NCI-H2196 treated with DMSO at 0.1 percent for 48 hours (cell line): ENCODE results near the gene VPS39.
A peak's percentile ranks its signal among the peaks of the same experiment; 100 is the strongest.
"Not testable (repeated sequence)": the region's sequence is repeated elsewhere in the genome, so short reads cannot be mapped to it uniquely, and the experiment has no call there.

Experiments used
- DNase-seq: peaks from one replicate; lab custom pipeline; 2025; ENCODE audit not compliant: unreplicated experiment; lab: John Stamatoyannopoulos, UW

The VPS39 gene

DNA sequence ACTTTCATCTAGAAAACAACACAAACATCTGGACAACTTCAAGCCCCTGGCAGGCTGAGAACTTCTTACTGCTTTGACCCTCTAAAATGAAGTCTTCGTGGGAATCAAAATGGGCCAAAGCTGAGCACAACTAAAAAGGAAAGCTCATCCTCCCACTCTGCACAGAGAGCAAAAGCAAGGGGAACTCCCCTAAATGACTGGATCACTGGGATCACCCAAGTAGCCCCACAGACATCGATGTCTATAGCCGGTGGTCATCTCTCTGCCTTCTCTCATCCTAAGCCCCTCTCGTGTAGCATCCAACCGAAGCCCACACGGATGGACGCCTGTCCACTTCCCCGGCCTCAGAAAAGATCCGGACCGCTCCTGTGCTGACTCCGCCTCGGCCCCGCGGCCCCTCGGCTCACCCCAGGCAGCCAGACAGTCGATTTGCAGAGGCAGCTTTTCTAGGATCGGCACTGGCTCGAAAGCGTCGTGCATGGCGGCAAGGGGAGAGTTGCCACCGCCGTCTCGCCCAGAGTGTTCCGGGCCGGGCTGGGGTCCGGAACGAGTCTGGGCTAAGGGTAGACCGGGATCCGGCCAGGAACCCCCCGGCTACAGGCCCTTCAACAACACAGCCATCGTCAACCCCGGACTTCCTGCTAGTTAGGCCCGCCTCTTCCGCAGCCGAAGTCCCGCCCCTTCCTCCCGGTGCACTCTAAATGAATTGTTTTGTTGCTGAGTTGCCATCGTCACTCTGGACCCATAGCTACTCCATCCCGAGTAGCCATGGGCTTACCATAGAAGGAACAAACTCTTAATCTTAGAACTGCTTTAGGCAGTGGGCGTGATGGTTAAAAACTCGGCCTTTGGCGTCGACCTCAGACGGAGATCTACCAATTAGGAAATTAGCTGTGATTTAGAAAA lies at the start of gene VPS39:
VPS39 (minus strand) TSS at position 631 of the 906 bp plus-strand sequence; CDS start at position 480, 151 bp downstream.
- peak; percentile 56 for DNase-seq

DNA sequence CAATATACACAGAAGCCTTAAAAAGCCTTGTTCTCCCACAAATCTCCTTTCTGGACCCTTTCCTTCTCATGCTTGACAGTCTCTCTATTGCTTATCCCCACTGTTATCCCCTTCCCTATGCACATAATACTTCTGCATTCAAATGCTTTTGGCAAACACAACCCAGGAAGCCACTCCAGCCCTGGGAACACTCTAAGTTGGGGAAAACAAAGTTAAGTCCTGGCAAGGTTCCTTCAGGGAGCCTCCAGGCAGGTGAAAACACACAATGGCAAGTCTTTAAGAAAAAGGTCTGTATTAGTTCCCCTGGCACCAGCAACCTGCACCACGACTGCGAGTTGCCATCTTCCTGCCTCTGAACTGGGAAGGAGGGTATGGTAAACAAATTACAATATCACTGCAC lies 45.2 kb upstream of the VPS39 start:
- DNase-seq: no peak

GRCh38 chr15:42240823-42241222 lies 32.7 kb upstream of the VPS39 start:
- no peak for DNase-seq

DNA sequence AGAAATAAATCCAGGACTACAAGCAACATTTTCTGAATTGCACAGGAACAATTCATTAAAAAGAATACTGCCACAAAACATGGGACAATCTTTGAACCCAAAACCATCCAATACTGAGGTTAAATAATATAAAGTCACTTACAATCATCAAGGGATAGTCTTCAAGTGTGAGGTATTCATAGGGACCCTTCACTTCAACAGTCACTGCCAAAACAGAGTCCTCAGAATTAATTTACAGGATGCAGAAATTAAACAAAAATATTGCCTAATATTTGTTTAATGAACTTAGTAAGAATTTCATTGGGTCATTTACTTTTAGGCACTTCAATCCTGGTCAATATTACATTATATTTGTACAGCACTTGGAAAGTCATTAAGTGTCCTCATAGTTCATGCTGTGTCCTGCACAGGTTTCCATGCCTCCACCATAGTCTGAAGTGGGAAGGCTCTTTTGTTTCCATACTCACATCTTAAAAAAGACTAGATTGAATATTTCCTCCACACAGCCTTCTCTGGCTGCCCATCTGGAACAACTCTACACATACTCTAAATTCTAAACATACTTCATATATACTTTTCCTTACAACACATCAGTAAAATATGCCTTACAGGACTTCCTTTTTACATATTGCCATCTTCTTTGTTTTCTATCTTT lies 31.6 kb upstream of the VPS39 start:
- no peak for DNase-seq

DNA sequence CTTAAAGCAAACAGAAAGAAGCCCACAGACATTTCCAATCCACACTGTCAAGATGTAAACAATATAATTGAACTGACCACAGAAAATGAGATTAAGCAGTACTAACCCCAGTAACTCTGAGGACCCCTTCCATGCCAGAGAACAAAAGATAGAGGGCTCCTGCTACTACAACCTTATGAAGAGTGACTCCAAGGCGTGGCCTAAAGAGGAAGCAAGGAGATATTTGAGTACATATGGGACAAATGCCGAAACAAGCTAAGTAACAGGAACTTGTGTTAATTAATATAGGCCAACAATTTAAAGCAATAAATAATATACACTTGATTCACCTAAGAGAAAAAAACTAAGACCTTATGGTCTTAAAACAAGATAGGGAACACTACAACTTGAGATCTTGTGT lies 25.0 kb upstream of the VPS39 start:
- no peak for DNase-seq

- no peak for DNase-seq
Measured at GRCh38 chr15:42232606-42233005, 24.5 kb upstream of the VPS39 start.

GRCh38 chr15:42231088-42231487 lies 23.0 kb upstream of the VPS39 start:
- DNase-seq: no peak

GRCh38 chr15:42228981-42229380 lies 20.9 kb upstream of the VPS39 start:
- DNase-seq: not testable (repeated sequence)

GRCh38 chr15:42228036-42228435 lies 19.9 kb upstream of the VPS39 start:
- DNase-seq: no peak

DNA sequence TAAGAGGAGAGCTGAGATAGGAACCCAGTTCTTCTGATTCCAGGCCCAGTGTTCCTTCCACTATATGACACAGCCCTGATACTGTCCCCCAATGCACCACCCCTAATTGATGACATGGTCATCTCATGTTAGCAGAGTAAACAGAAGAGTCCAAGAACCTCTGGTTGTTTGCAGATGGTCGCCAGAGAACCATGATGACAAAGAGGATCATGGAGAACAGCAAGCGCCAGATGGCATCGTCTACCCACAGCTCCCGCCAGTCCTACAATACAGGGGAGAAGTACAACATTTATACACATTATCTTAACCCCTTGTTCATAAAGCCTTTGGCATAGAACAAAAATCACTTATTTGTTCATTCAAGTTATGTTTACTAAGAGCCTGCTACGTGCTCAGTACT lies 18.5 kb upstream of the VPS39 start:
- no peak for DNase-seq

GRCh38 chr15:42220216-42220615 lies 12.1 kb upstream of the VPS39 start:
- no peak for DNase-seq

- DNase-seq: no peak
Measured at GRCh38 chr15:42218953-42219592, 11.0 kb upstream of the VPS39 start.

DNA sequence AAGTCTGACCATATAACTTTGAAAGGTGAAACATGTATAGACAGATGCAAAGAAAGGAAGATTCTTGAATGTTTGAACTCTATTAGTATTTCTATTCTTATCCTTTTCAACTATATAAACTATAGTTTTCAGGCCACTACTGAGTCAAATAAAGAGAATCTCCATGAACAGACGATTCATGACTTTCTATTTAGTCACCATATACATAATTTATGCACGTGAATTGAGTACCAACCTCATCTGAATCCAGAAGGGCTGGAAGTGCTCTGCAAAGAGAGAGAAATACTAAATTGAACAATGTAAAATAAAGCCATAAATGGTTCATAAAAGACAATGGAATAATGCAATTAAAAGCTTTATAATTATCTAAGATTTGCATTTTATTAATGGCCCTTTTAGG lies 9.5 kb upstream of the VPS39 start:
- no peak for DNase-seq

DNA sequence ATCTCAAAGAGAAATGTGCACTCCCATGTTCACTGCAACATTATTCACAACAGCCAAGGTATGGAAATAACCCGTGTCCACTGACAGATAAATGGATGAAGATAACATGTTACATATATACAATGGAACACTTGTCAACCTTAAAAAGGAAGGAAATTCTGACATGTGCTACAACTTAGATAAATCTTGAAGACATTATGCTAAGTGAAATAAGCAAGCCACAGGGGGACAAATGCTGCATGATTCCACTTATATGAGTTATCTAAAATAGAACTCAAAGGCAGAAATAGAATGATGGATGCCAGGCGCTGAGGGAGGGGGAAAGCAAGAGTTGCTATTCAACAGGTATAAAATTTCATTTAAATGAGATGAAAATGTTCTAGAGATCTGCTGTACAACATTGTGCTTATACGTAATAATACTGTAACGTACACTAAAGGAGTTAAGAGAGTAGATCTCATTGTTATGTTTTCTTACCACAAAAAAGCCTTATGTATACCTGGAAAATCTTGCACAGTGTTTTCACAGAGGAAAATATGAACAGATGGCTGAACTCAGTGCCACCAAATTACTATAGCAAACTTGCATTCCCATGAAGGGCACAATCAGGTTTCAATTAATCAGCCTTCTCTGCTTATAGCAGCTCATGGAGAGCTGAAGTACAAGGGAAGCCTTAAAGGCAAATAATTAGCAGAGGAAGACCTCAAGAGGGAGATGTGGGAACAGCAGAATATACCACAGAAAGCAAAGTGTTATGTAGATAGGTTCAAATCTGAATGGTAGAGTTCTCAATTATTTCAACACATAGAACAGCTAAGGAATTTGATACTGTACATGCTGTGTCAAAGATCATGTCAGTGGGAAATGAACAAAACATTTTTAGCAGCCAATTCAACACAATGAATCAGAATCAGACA lies 8.1 kb upstream of the VPS39 start:
- DNase-seq: no peak

DNA sequence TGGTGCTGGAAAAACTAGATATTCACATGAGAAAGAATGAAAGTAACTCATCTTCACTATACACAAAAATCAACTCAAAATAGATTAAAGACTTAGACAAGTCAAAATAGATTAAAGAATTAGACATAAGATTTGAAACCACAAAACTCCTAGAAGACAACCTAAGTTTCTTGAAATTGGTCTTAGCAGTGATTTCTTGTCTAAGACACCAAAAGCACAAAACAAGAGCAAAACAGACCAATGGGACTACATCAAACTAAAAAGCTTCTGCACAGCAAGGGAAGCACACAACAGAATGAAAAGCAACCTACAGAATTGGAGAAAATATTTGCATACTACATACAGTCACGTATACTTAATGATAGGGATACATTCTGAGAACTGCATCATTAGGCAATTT lies 6.5 kb upstream of the VPS39 start:
- no peak for DNase-seq

DNA sequence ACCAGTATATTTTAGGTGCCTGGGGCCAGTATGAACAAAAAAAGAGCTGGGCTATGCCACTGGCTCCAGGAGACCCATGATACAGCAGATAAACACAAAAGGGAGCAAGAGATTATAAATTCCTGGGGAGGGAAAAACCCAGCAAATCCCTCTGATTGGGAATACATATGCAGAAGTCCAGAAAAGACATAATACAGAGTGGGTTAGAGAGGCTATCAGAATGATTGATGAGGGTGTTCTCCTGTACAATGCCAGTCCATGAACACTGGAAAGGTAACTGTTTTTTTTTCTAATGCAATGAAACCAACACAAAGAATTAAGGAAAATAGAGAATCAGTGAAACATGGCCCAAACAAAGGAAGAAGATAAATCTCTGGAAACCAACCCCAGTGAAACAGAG lies 5.4 kb upstream of the VPS39 start:
- DNase-seq: no peak

- no peak for DNase-seq
Measured at GRCh38 chr15:42210696-42211095, 2.6 kb upstream of the VPS39 start.

DNA sequence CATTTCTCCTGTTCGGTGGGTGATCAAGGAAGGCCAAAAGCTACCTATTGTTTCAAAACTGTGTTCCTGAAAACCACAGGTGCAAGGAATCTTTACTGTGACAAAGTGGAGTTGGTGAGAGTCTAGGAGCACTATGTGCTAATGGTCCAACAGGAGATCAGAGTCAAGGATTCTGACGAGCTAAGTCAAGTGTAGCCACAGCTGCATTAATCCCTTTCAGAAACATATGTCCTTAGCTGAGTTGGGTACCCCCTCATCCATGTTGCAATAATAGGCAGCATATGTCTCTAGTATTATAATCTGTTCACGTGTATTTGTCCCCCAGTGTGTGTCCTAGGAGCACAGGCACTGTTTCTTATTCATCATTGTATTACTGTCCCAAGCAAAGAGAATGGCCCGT lies 1.7 kb downstream of the VPS39 start:
- DNase-seq: no peak

DNA sequence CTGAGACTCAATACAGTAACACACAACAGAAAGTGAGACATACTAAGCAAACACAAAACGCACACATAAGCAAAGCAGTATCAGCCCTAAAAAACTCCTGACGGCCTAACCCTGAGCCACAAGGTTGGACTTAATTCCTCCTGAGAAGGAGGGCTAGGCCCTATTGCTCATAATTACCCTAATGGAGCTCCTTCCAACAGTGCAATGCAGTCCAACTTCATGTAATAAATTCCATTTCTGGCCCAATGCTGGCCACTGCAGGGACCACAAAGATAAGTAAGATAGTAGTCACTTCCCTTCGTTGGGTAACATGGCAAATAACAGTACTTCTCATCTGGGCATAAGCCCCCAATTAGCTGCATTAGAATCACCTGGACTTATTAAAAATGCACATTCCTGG lies 4.2 kb downstream of the VPS39 start:
- DNase-seq: no peak

- no peak for DNase-seq
Measured at GRCh38 chr15:42202653-42203052, 5.5 kb downstream of the VPS39 start.

DNA sequence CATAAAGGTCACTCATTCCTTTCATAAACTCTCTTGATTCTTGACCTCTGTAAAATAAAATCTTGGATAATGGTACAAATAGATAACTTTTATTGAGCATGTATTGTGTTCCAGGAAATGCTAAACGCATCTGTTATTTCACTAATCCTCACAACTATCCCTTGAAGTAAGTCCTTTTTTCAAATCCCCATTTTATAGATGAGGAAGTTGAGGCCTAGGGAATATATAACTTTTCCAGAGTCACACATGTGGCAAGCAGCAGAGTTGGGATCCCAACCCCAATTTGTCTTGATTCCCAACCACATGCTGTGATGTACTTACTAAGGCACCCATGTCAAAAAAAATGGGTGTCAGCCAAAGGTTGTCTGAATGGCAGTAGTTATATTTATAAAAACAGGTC lies 6.3 kb downstream of the VPS39 start:
- no peak for DNase-seq
